GM12878 (cell line): ENCODE measurements around the gene THSD4. TPM values are rescaled to one million over a fixed set of nuclear protein-coding genes. Genes with fewer than 3 reads are reported as not detected.

ENCODE experiments used
- ATAC-seq: fragments of 200-7000 bp; cut with Tn5 transposase; 3 replicates; pipeline ENCODE4 v1.9.1; 2020; ENCODE audit warnings: mild to moderate bottlenecking, moderate library complexity
- BruUV-seq: library from RNA; stranded (reverse); fragments of 400-500 nt; replicated peaks from 2 replicates; lab custom pipeline; 2021; lab: Mats Ljungman, UMichigan
- CTCF ChIA-PET: fragments of 300-600 bp; sonication (Branson Sonifier 250); formaldehyde crosslinking; extraction: SDS; loops from one replicate; lab custom pipeline; 2021; ENCODE audit warnings: inconsistent platforms; lab: Yijun Ruan, JAX
- POLR2A ChIA-PET: fragments of 350-600 bp; formaldehyde crosslinking; extraction: SDS; loops from one replicate; lab custom pipeline; 2021; ENCODE audit warnings: inconsistent platforms; lab: Charles Lee
- RAD21 ChIA-PET: fragments of 300-600 bp; sonication (Branson Sonifier 250); formaldehyde crosslinking; loops from one replicate; lab custom pipeline; 2023; ENCODE audit warnings: antibody characterized with exemption; ENCODE audit not compliant: unreplicated experiment; lab: Charles Lee
- SMC1A ChIA-PET: fragments of 300-600 bp; sonication (Branson Sonifier 250); formaldehyde crosslinking; loops from one replicate; lab custom pipeline; 2023; ENCODE audit not compliant: unreplicated experiment, uncharacterized antibody; lab: Charles Lee
- DNase-seq: peaks from one replicate; pipeline ENCODE4 v3.0.0-alpha.2; 2011; ENCODE audit warnings: low read depth, low spot score
- FAIRE-seq: peaks from 3 replicates; lab custom pipeline; 2011; peaks lifted over from hg19 to GRCh38; lab: Jason Lieb, UNC
- H2AFZ ChIP-seq: 2 replicates; pipeline ENCODE4 v1.6.0; 2011; ENCODE audit warnings: low read depth, low read length, control low read depth; ENCODE audit not compliant: control insufficient read depth
- H3K27ac ChIP-seq: 2 replicates; pipeline ENCODE4 v1.5.1; 2011; ENCODE audit warnings: control low read depth; ENCODE audit not compliant: control insufficient read depth, insufficient read depth
- H3K27me3 ChIP-seq, 2 experiments: replicated peaks in 1 of 2; 2 replicates each; pipeline versions ENCODE4 v1.6.0 to v1.6.1; 2011; ENCODE audit warnings: low read length in 1 of 2; ENCODE audit not compliant: control insufficient read depth in 2 of 2, insufficient read depth in 2 of 2
- H3K36me3 ChIP-seq, 2 experiments: 2 replicates each; pipeline ENCODE4 v1.5.1; 2011; ENCODE audit warnings: low read length in 1 of 2; ENCODE audit not compliant: control insufficient read depth in 2 of 2, insufficient read depth in 2 of 2
- H3K4me1 ChIP-seq: 2 replicates; pipeline ENCODE4 v1.6.1; 2011; ENCODE audit warnings: mild to moderate bottlenecking, low read length, moderate library complexity, mixed read lengths; ENCODE audit not compliant: control insufficient read depth, insufficient read depth
- H3K4me2 ChIP-seq: 2 replicates; pipeline ENCODE4 v1.6.0; 2011; ENCODE audit warnings: control low read depth; ENCODE audit not compliant: control insufficient read depth, insufficient read depth
- H3K4me3 ChIP-seq: fragments of 200-600 bp; sonication (generic); 2 replicates; pipeline ENCODE4 v1.5.1; 2016
- H3K79me2 ChIP-seq: 2 replicates; pipeline ENCODE4 v1.6.0; 2011; ENCODE audit warnings: low read length; ENCODE audit not compliant: control insufficient read depth, insufficient read depth
- H3K9ac ChIP-seq: 2 replicates; pipeline ENCODE4 v1.8.0; 2011; ENCODE audit warnings: low read length, control low read depth, mixed read lengths; ENCODE audit not compliant: control insufficient read depth, insufficient read depth
- H3K9me3 ChIP-seq: replicated peaks from 3 replicates; pipeline ENCODE4 v1.5.1; 2011; ENCODE audit warnings: mild to moderate bottlenecking, low read length; ENCODE audit not compliant: control insufficient read depth, insufficient read depth
- H4K20me1 ChIP-seq: 2 replicates; pipeline ENCODE4 v1.6.0; 2011; ENCODE audit not compliant: control insufficient read depth, insufficient read depth
- HDAC2 ChIP-seq: fragments of 200-600 bp; sonication (generic); IDR thresholded peaks from 2 replicates; pipeline ENCODE4 v1.6.1; 2017
- IKZF1 ChIP-seq: fragments of 450-650 bp; conservative IDR thresholded peaks from 2 replicates; pipeline ENCODE4 v1.6.1; 2017; ENCODE audit warnings: antibody characterized with exemption, mild to moderate bottlenecking
- KAT2A ChIP-seq: conservative IDR thresholded peaks from 2 replicates; pipeline ENCODE4 v1.6.1; 2011; ENCODE audit warnings: low read depth, low read length; ENCODE audit not compliant: control insufficient read depth
- NR2F1 ChIP-seq: fragments of 450-650 bp; conservative IDR thresholded peaks from 2 replicates; pipeline ENCODE4 v1.6.1; 2017; ENCODE audit warnings: mild to moderate bottlenecking
- PAX8 ChIP-seq: fragments of 450-650 bp; IDR thresholded peaks from 2 replicates; pipeline ENCODE4 v1.6.1; 2017; ENCODE audit warnings: mild to moderate bottlenecking, moderate library complexity
- POLR2AphosphoS5 ChIP-seq: IDR thresholded peaks from 2 replicates; pipeline ENCODE4 v1.6.1; 2011; ENCODE audit warnings: mild to moderate bottlenecking, low read length, inconsistent platforms
- USF2 ChIP-seq: IDR thresholded peaks from 2 replicates; pipeline ENCODE4 v1.6.1; 2011; ENCODE audit warnings: low read depth, low read length, improper control_type of control experiment, borderline replicate concordance
- YBX1 ChIP-seq: fragments of 450-650 bp; IDR thresholded peaks from 2 replicates; pipeline ENCODE4 v1.6.1; 2016; ENCODE audit warnings: antibody characterized with exemption
- WGBS: methylation state at CpG from one replicate; pipeline ENCODE4 v1.1.6; 2016; ENCODE audit warnings: low lambda C conversion rate; ENCODE audit not compliant: insufficient replicate concordance, insufficient coverage; ENCODE audit errors: missing lambda C conversion rate; 5-methylcytosine and 5-hydroxymethylcytosine counted together
- in situ Hi-C: fragments of 300-500 bp; cut with MboI; formaldehyde crosslinking; loops from 9 replicates; pipeline ENCODE4 v1.14.3; 2018; ENCODE audit warnings: mixed read lengths
- intact Hi-C: fragments of 100-400 bp; cut with micrococcal nuclease; formaldehyde crosslinking; loops from one replicate; pipeline ENCODE4 v1.14.2; 2022; ENCODE audit not compliant: unreplicated experiment
- polyA plus RNA-seq, 11 experiments: library from polyadenylated mRNA; depleted of rRNA in 4 of 11; unstranded in 6 of 11; stranded (reverse) in 5 of 11; fragments of >200 nt; fragmentation: Nextera tagmentation in 4 of 11; fragmentation: Illumina TruSeq in 1 of 11; extraction: Ambion mirVana in 4 of 11; extraction: Trizol in 1 of 11; gene quantifications; 1 replicate in 1 of 11; 2 replicates in 10 of 11; pipeline versions ENCODE4 v1.2.1 to v1.2.3, GENCODE V29; 2011 to 2016; ENCODE audit warnings: inconsistent platforms in 2 of 11, missing spikeins in 2 of 11, low read depth in 1 of 11
- total RNA-seq, 4 experiments: library from RNA; depleted of rRNA in 3 of 4; stranded (reverse); fragments of >200 nt in 3 of 4; fragmentation: Illumina TruSeq in 1 of 4; extraction: Trizol in 1 of 4; gene quantifications; 2 replicates each; pipeline versions ENCODE4 v1.2.1 to v1.2.3, GENCODE V29; 2013 to 2021
- TF ChIP-seq, protein P1 (sequence below): fragments of 450-650 bp; formaldehyde crosslinking; IDR thresholded peaks from 2 replicates; pipeline ENCODE4 v1.5.0; 2022; ENCODE audit warnings: mild to moderate bottlenecking, missing genetic modification characterization

The THSD4 gene
- total and polyA plus RNA-seq, 10 of the 15 experiments (the other 5 are each of a cell fraction or from before 2014, with no cell fraction given): 0.04 to 0.13 (median 0.05) TPM; not detected in 7

- CTCF ChIA-PET: interaction anchor here (0.6 kb wide), 1 partner anchor 9 kb away, joined by 3 read pairs; no protein-coding TSS in a partner anchor
- no peaks in the 10 kb centered on the region for H3K4me1 ChIP-seq
- no peak for DNase-seq
- H2AFZ ChIP-seq: no peak overlapping the region
- H3K9ac ChIP-seq: no peak overlapping the region
- TF ChIP-seq PAX8 (no peak), POLR2AphosphoS5 (no peak), KAT2A (no peak), YBX1 (no peak), USF2 (no peak), HDAC2 (no peak), NR2F1 (no peak), IKZF1 (no peak)
- TF ChIP-seq, protein P1, sequence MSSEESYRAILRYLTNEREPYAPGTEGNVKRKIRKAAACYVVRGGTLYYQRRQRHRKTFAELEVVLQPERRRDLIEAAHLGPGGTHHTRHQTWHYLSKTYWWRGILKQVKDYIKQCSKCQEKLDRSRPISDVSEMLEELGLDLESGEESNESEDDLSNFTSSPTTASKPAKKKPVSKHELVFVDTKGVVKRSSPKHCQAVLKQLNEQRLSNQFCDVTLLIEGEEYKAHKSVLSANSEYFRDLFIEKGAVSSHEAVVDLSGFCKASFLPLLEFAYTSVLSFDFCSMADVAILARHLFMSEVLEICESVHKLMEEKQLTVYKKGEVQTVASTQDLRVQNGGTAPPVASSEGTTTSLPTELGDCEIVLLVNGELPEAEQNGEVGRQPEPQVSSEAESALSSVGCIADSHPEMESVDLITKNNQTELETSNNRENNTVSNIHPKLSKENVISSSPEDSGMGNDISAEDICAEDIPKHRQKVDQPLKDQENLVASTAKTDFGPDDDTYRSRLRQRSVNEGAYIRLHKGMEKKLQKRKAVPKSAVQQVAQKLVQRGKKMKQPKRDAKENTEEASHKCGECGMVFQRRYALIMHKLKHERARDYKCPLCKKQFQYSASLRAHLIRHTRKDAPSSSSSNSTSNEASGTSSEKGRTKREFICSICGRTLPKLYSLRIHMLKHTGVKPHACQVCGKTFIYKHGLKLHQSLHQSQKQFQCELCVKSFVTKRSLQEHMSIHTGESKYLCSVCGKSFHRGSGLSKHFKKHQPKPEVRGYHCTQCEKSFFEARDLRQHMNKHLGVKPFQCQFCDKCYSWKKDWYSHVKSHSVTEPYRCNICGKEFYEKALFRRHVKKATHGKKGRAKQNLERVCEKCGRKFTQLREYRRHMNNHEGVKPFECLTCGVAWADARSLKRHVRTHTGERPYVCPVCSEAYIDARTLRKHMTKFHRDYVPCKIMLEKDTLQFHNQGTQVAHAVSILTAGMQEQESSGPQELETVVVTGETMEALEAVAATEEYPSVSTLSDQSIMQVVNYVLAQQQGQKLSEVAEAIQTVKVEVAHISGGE (CRISPR knock-in tag): no peak
- TF ChIP-seq, all 136 proteins: peak for 0
- ChIA-PET RAD21 (no interaction called here), POLR2A (no interaction called here), SMC1A (no interaction called here)
- intact Hi-C loops: no loop called here
- Histone ChIP-seq H3K9me3 (no peaks in the 10 kb centered on the region), H3K36me3 (no peaks in the 10 kb centered on the region), H3K79me2 (no peaks in the 10 kb centered on the region), H3K27ac (no peak overlapping the region), H3K27me3 (no peaks in the 10 kb centered on the region), H3K4me2 (no peak overlapping the region), H4K20me1 (no peaks in the 10 kb centered on the region), H3K4me3 (no peak overlapping the region)
- 46% methylated on average over 2 of the region's 2 CpGs for WGBS
- ATAC-seq (no peak), FAIRE-seq (no peak)
- in situ Hi-C loops: no loop called here
- no TSS peak for BruUV-seq
These were observed 35.8 kb downstream of the THSD4 start for GRCh38 chr15:71151081-71151480.
